Measurements from ENCODE around the gene GRPR. TPM values are rescaled to one million over a fixed set of nuclear protein-coding genes. Genes with fewer than 3 reads are reported as not detected.

GRPR gene
- total and polyA plus RNA-seq, 2 of the 13 experiments (the other 11 are each of a cell fraction or from before 2014, with no cell fraction given): 0.04 to 0.05 TPM

DNA sequence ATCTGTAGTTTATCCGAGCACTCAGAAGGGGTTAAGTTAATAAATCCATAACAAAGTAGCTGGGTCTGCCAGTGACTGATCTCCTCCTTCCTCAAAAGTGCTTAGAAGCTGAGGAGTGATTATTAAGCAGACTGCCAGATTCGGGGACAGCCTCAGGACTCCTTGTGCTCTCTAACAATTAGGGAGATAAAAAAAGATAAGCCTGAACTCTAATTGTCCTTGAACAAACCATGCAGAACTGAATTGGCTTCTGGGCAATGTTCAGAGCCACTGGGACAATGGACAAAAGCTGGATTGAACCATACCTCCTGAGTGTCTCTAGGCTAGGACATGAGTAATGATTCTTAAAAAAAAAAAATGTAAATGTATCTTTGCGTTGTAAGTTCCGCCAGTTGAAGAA, 22.7 kb upstream of the GRPR start:
- TF ChIP-seq FOXP1 (IDR thresholded peaks at IDR 0.05): no peak
- TF ChIP-seq FOXP1 (CRISPR knock-in tag; IDR thresholded peaks at IDR 0.05): no peak
- TF ChIP-seq CBX2 (IDR thresholded peaks at IDR 0.05; ENCODE audit: low read depth, low read length): no peak
- TF ChIP-seq CBX2 (CRISPR knock-in tag; IDR thresholded peaks at IDR 0.05; ENCODE audit: low read depth): no peak
- TF ChIP-seq, protein P1, sequence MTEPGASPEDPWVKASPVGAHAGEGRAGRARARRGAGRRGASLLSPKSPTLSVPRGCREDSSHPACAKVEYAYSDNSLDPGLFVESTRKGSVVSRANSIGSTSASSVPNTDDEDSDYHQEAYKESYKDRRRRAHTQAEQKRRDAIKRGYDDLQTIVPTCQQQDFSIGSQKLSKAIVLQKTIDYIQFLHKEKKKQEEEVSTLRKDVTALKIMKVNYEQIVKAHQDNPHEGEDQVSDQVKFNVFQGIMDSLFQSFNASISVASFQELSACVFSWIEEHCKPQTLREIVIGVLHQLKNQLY (CRISPR knock-in tag; IDR thresholded peaks at IDR 0.05): no peak
- TF ChIP-seq, protein P2, sequence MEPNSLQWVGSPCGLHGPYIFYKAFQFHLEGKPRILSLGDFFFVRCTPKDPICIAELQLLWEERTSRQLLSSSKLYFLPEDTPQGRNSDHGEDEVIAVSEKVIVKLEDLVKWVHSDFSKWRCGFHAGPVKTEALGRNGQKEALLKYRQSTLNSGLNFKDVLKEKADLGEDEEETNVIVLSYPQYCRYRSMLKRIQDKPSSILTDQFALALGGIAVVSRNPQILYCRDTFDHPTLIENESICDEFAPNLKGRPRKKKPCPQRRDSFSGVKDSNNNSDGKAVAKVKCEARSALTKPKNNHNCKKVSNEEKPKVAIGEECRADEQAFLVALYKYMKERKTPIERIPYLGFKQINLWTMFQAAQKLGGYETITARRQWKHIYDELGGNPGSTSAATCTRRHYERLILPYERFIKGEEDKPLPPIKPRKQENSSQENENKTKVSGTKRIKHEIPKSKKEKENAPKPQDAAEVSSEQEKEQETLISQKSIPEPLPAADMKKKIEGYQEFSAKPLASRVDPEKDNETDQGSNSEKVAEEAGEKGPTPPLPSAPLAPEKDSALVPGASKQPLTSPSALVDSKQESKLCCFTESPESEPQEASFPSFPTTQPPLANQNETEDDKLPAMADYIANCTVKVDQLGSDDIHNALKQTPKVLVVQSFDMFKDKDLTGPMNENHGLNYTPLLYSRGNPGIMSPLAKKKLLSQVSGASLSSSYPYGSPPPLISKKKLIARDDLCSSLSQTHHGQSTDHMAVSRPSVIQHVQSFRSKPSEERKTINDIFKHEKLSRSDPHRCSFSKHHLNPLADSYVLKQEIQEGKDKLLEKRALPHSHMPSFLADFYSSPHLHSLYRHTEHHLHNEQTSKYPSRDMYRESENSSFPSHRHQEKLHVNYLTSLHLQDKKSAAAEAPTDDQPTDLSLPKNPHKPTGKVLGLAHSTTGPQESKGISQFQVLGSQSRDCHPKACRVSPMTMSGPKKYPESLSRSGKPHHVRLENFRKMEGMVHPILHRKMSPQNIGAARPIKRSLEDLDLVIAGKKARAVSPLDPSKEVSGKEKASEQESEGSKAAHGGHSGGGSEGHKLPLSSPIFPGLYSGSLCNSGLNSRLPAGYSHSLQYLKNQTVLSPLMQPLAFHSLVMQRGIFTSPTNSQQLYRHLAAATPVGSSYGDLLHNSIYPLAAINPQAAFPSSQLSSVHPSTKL (CRISPR knock-in tag; IDR thresholded peaks at IDR 0.05): no peak
- TF ChIP-seq RBFOX2 (IDR thresholded peaks at IDR 0.05; ENCODE audit: low read depth, low read length): no peak
- TF ChIP-seq ZNF17 (CRISPR knock-in tag; IDR thresholded peaks at IDR 0.05): no peak
- no peak for TF ChIP-seq MYNN (CRISPR knock-in tag; IDR thresholded peaks at IDR 0.05; ENCODE audit: low read depth)
- TF ChIP-seq SP1 (IDR thresholded peaks at IDR 0.05): no peak
- TF ChIP-seq SP1 (CRISPR knock-in tag; IDR thresholded peaks at IDR 0.05): no peak
- Histone ChIP-seq H3K4me2 (ENCODE audit: low read depth, low read length) (no peak overlapping the region), H2AFZ (ENCODE audit: low read length) (no peak overlapping the region), H3K79me2 (ENCODE audit: insufficient read depth, low read length) (no peaks in the 10 kb centered on the region), H3K36me3 (replicated peaks in 1 of 2; ENCODE audit: control insufficient read depth in 1 of 2, insufficient read depth in 2 of 2, low read length in 2 of 2) (no peaks in the 10 kb centered on the region), H3K27me3 (ENCODE audit: control insufficient read depth in 1 of 2, insufficient read depth in 2 of 2, low read length in 2 of 2) (no peaks in the 10 kb centered on the region), H4K20me1 (ENCODE audit: insufficient read depth, low read length) (no peaks in the 10 kb centered on the region), H3K4me1 (ENCODE audit: insufficient read depth, low read length) (no peaks in the 10 kb centered on the region), H3K9me3 (ENCODE audit: low read length) (no peaks in the 10 kb centered on the region), H3K27ac (ENCODE audit: extremely low read length, insufficient read depth, low read length) (no peak overlapping the region), H3K4me3 (replicated peaks in 1 of 3; ENCODE audit: insufficient read depth in 1 of 3, low read depth in 2 of 3, low read length in 3 of 3) (no peak overlapping the region), H3K9ac (ENCODE audit: insufficient read depth, low read depth, low read length) (no peak overlapping the region)
- WGBS (ENCODE audit: low lambda C conversion rate): 38% methylated on average over 4 of the region's 4 CpGs
- intact Hi-C loops (cut with micrococcal nuclease; ENCODE audit: unreplicated experiment) (no loop called here), in situ Hi-C loops (cut with HindIII; ENCODE audit: extremely low pct_ligation_motif_present, low pct_unique_long_range_greater_than_20kb) (no loop called here)
- CTCF ChIA-PET (ENCODE audit: low intra/inter-chr PET ratio, low total read pairs): no interaction called here
- ATAC-seq: no peak
- BruUV-seq (replicated peaks): no TSS peak
- POLR2A ChIA-PET: no interaction called here
- DNase-seq (ENCODE audit: low spot score): no peak
- no peak for FAIRE-seq

Data from HepG2 (cell line).